Liver (tissue), 9 donors: ENCODE results near the gene PARD6G. TPM values are rescaled to one million over a fixed set of nuclear protein-coding genes. Genes with fewer than 3 reads are reported as not detected.

Experiments used
- DNase-seq: peaks from one replicate; pipeline ENCODE4 v3.0.0-alpha.2; 2017; ENCODE audit warnings: low spot score
- H3K27ac ChIP-seq, 2 donors: one replicate each; pipeline ENCODE4 v1.7.0; 2013; ENCODE audit warnings: inconsistent platforms in 2 of 2, low read length in 2 of 2, control low read depth in 1 of 2, low read depth in 1 of 2, mild to moderate bottlenecking in 1 of 2
- H3K27me3 ChIP-seq, 4 donors: one replicate each; pipeline versions ENCODE4 v1.6.1 to v1.7.0; 2013; ENCODE audit warnings: low read length in 3 of 4, inconsistent platforms in 1 of 4, mild to moderate bottlenecking in 1 of 4, moderate library complexity in 1 of 4; ENCODE audit not compliant: control insufficient read depth in 4 of 4, insufficient read depth in 4 of 4
- H3K36me3 ChIP-seq, 4 donors: one replicate each; pipeline versions ENCODE4 v1.6.1 to v1.7.0; 2013; ENCODE audit warnings: low read length in 3 of 4, mild to moderate bottlenecking in 3 of 4, low read depth in 1 of 4, moderate library complexity in 1 of 4; ENCODE audit not compliant: control insufficient read depth in 4 of 4, insufficient read depth in 3 of 4
- H3K4me1 ChIP-seq, 4 donors: one replicate each; pipeline versions ENCODE4 v1.6.1 to v1.7.0; 2013; ENCODE audit warnings: low read length in 3 of 4, mild to moderate bottlenecking in 3 of 4, moderate library complexity in 1 of 4; ENCODE audit not compliant: control insufficient read depth in 4 of 4, insufficient read depth in 4 of 4
- H3K4me3 ChIP-seq, 3 donors: one replicate each; pipeline versions ENCODE4 v1.6.1 to v1.7.0; 2013; ENCODE audit warnings: low read length in 3 of 3, control low read depth in 1 of 3, low read depth in 1 of 3, mild to moderate bottlenecking in 1 of 3
- H3K9ac ChIP-seq, 2 donors: one replicate each; pipeline ENCODE4 v1.7.0; 2013; ENCODE audit warnings: low read length in 2 of 2, mild to moderate bottlenecking in 2 of 2, moderate library complexity in 2 of 2, control low read depth in 1 of 2, low read depth in 1 of 2
- H3K9me3 ChIP-seq, 4 donors: one replicate each; pipeline versions ENCODE4 v1.6.1 to v1.7.0; 2013; ENCODE audit warnings: low read length in 3 of 4; ENCODE audit not compliant: control insufficient read depth in 4 of 4
- EGR1 ChIP-seq, 2 donors: IDR thresholded peaks; 2 replicates each; pipeline ENCODE4 v1.6.1; 2016 to 2018; ENCODE audit warnings: antibody characterized with exemption in 2 of 2, low read depth in 2 of 2
- FOXA1 ChIP-seq: IDR thresholded peaks from 2 replicates; pipeline ENCODE4 v1.6.1; 2016; ENCODE audit warnings: antibody characterized with exemption
- FOXA2 ChIP-seq: IDR thresholded peaks from 2 replicates; pipeline ENCODE4 v1.6.1; 2016; ENCODE audit warnings: antibody characterized with exemption
- GABPA ChIP-seq, 2 donors: IDR thresholded peaks in 1 of 2; conservative IDR thresholded peaks in 1 of 2; 2 replicates each; pipeline ENCODE4 v1.6.1; 2016; ENCODE audit warnings: antibody characterized with exemption in 2 of 2, mild to moderate bottlenecking in 1 of 2, moderate library complexity in 1 of 2
- HNF4A ChIP-seq, 2 donors: conservative IDR thresholded peaks; 2 replicates each; pipeline ENCODE4 v1.6.1; 2016; ENCODE audit warnings: antibody characterized with exemption in 2 of 2, mild to moderate bottlenecking in 2 of 2
- HNF4G ChIP-seq: IDR thresholded peaks from 2 replicates; pipeline ENCODE4 v1.6.1; 2016; ENCODE audit warnings: antibody characterized with exemption
- JUND ChIP-seq, 2 donors: IDR thresholded peaks; 2 replicates each; pipeline ENCODE4 v1.6.1; 2016; ENCODE audit warnings: antibody characterized with exemption in 2 of 2
- NR2F2 ChIP-seq: IDR thresholded peaks from 2 replicates; pipeline ENCODE4 v1.6.1; 2016; ENCODE audit warnings: antibody characterized with exemption
- RAD21 ChIP-seq, 2 donors: IDR thresholded peaks; 2 replicates each; pipeline ENCODE4 v1.6.1; 2016; ENCODE audit warnings: antibody characterized with exemption in 2 of 2, mild to moderate bottlenecking in 2 of 2
- RXRA ChIP-seq, 2 donors: IDR thresholded peaks; 2 replicates each; pipeline ENCODE4 v1.6.1; 2017 to 2018; ENCODE audit warnings: antibody characterized with exemption in 2 of 2, mild to moderate bottlenecking in 1 of 2
- SP1 ChIP-seq: IDR thresholded peaks from 2 replicates; pipeline ENCODE4 v1.6.1; 2018; ENCODE audit warnings: antibody characterized with exemption, mild to moderate bottlenecking
- TAF1 ChIP-seq: conservative IDR thresholded peaks from 2 replicates; pipeline ENCODE4 v1.6.1; 2016; ENCODE audit warnings: antibody characterized with exemption, mild to moderate bottlenecking
- YY1 ChIP-seq: IDR thresholded peaks from 2 replicates; pipeline ENCODE4 v1.6.1; 2016; ENCODE audit warnings: antibody characterized with exemption, mild to moderate bottlenecking
- WGBS: extraction: QIAGEN DNeasy Blood & Tissue Kit; methylation state at CpG from one replicate; pipeline ENCODE4 v1.1.7; 2013; 5-methylcytosine and 5-hydroxymethylcytosine counted together
- polyA plus RNA-seq, 2 donors: library from polyadenylated mRNA; stranded (reverse) in 1 of 2; unstranded in 1 of 2; fragments of 200-250 nt in 1 of 2; fragments of >200 nt in 1 of 2; fragmentation: Nextera tagmentation in 1 of 2; extraction: Ambion mirVana in 1 of 2; gene quantifications; one replicate each; pipeline versions ENCODE4 v1.2.1 to v1.2.3, GENCODE V29; 2013 to 2015
- total RNA-seq, 2 donors: library from RNA; depleted of rRNA; stranded (reverse); fragments of >200 nt; gene quantifications; one replicate each; pipeline ENCODE4 v1.2.3, GENCODE V29; 2014
- TF ChIP-seq, protein P1 (sequence below): IDR thresholded peaks from 2 replicates; pipeline ENCODE4 v1.6.1; 2016; ENCODE audit warnings: antibody characterized with exemption
- TF ChIP-seq, protein P2 (sequence below): IDR thresholded peaks from 2 replicates; pipeline ENCODE4 v1.6.1; 2016; ENCODE audit warnings: antibody characterized with exemption, mild to moderate bottlenecking
- TF ChIP-seq, protein P3 (sequence below): IDR thresholded peaks from 2 replicates; pipeline ENCODE4 v1.6.1; 2016; ENCODE audit warnings: antibody characterized with exemption
- TF ChIP-seq, protein P4 (sequence below): IDR thresholded peaks from 2 replicates; pipeline ENCODE4 v1.6.1; 2016; ENCODE audit warnings: antibody characterized with exemption
- TF ChIP-seq, protein P5 (sequence below): fragments of 150-350 bp; IDR thresholded peaks from 2 replicates; pipeline ENCODE4 v1.5.1; 2017; ENCODE audit warnings: improper control_type of control experiment, low read depth, low read length; ENCODE audit not compliant: missing input control
- donor health status: healthy.
- donor health status: healthy.
- donor health status: healthy.
- donor health status: healthy.
- donor health status: healthy.

PARD6G gene
- total and polyA plus RNA-seq, 4 donors, result 0.96 to 2.4 (median 1.8) TPM

DNA sequence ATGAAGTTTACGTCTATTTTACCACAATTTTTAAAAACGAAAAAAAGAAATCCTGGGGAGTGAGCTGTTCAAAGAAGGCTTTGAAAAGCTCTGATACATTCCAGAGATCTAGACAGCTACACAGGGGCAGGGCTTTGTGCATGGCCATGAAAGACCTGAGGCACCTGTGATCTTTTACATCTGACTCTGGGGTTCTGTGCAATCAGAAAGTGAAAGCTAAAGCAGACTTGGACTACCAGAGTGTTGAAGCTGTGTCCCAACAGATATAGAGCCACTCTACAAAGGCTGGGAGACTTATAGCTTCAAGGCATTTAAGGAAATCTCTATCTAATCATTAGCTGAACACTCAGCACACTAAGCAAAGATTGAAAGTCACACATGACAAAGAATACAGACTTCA lies 34.1 kb downstream of the PARD6G start:
- Histone ChIP-seq H3K27me3 (no peaks in the 10 kb centered on the region), H3K9me3 (no peaks in the 10 kb centered on the region), H3K4me3 (no peak overlapping the region), H3K4me1 (no peaks in the 10 kb centered on the region), H3K27ac (no peak overlapping the region), H3K36me3 (no peaks in the 10 kb centered on the region), H3K9ac (no peak overlapping the region)
- 67% methylated on average over 2 of the region's 2 CpGs for WGBS
- no peak for DNase-seq
- TF ChIP-seq HNF4G (no peak), GABPA (IDR thresholded peaks at IDR 0.05 in 1 of 2, conservative IDR thresholded peaks at IDR 0.05 in 1 of 2) (no peak), HNF4A (conservative IDR thresholded peaks at IDR 0.05) (no peak), NR2F2 (no peak), YY1 (no peak), SP1 (no peak), FOXA2 (no peak), RAD21 (IDR thresholded peaks at IDR 0.05) (no peak), TAF1 (no peak), EGR1 (IDR thresholded peaks at IDR 0.05; ENCODE audit: low read depth in 2 of 2) (no peak), JUND (IDR thresholded peaks at IDR 0.05) (no peak), RXRA (IDR thresholded peaks at IDR 0.05) (no peak), FOXA1 (no peak)
- TF ChIP-seq, protein P1, sequence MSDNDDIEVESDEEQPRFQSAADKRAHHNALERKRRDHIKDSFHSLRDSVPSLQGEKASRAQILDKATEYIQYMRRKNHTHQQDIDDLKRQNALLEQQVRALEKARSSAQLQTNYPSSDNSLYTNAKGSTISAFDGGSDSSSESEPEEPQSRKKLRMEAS, result no peak
- TF ChIP-seq, protein P2, sequence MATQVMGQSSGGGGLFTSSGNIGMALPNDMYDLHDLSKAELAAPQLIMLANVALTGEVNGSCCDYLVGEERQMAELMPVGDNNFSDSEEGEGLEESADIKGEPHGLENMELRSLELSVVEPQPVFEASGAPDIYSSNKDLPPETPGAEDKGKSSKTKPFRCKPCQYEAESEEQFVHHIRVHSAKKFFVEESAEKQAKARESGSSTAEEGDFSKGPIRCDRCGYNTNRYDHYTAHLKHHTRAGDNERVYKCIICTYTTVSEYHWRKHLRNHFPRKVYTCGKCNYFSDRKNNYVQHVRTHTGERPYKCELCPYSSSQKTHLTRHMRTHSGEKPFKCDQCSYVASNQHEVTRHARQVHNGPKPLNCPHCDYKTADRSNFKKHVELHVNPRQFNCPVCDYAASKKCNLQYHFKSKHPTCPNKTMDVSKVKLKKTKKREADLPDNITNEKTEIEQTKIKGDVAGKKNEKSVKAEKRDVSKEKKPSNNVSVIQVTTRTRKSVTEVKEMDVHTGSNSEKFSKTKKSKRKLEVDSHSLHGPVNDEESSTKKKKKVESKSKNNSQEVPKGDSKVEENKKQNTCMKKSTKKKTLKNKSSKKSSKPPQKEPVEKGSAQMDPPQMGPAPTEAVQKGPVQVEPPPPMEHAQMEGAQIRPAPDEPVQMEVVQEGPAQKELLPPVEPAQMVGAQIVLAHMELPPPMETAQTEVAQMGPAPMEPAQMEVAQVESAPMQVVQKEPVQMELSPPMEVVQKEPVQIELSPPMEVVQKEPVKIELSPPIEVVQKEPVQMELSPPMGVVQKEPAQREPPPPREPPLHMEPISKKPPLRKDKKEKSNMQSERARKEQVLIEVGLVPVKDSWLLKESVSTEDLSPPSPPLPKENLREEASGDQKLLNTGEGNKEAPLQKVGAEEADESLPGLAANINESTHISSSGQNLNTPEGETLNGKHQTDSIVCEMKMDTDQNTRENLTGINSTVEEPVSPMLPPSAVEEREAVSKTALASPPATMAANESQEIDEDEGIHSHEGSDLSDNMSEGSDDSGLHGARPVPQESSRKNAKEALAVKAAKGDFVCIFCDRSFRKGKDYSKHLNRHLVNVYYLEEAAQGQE, result no peak
- TF ChIP-seq, protein P3, sequence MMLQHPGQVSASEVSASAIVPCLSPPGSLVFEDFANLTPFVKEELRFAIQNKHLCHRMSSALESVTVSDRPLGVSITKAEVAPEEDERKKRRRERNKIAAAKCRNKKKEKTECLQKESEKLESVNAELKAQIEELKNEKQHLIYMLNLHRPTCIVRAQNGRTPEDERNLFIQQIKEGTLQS, result no peak
- TF ChIP-seq, protein P4, sequence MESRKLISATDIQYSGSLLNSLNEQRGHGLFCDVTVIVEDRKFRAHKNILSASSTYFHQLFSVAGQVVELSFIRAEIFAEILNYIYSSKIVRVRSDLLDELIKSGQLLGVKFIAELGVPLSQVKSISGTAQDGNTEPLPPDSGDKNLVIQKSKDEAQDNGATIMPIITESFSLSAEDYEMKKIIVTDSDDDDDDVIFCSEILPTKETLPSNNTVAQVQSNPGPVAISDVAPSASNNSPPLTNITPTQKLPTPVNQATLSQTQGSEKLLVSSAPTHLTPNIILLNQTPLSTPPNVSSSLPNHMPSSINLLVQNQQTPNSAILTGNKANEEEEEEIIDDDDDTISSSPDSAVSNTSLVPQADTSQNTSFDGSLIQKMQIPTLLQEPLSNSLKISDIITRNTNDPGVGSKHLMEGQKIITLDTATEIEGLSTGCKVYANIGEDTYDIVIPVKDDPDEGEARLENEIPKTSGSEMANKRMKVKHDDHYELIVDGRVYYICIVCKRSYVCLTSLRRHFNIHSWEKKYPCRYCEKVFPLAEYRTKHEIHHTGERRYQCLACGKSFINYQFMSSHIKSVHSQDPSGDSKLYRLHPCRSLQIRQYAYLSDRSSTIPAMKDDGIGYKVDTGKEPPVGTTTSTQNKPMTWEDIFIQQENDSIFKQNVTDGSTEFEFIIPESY, result no peak
- TF ChIP-seq, protein P5, sequence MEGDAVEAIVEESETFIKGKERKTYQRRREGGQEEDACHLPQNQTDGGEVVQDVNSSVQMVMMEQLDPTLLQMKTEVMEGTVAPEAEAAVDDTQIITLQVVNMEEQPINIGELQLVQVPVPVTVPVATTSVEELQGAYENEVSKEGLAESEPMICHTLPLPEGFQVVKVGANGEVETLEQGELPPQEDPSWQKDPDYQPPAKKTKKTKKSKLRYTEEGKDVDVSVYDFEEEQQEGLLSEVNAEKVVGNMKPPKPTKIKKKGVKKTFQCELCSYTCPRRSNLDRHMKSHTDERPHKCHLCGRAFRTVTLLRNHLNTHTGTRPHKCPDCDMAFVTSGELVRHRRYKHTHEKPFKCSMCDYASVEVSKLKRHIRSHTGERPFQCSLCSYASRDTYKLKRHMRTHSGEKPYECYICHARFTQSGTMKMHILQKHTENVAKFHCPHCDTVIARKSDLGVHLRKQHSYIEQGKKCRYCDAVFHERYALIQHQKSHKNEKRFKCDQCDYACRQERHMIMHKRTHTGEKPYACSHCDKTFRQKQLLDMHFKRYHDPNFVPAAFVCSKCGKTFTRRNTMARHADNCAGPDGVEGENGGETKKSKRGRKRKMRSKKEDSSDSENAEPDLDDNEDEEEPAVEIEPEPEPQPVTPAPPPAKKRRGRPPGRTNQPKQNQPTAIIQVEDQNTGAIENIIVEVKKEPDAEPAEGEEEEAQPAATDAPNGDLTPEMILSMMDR, result no peak
